Bronchial epithelial cell (primary cell): ENCODE measurements around the gene CMIP. TPM values are rescaled to one million over a fixed set of nuclear protein-coding genes. Genes with fewer than 3 reads are reported as not detected.

Experiments used
- DNase-seq: peaks from one replicate; pipeline ENCODE4 v3.0.0-alpha.2; 2010; ENCODE audit warnings: low read depth
- FAIRE-seq: peaks from 2 replicates; lab custom pipeline; 2011; peaks lifted over from hg19 to GRCh38; lab: Jason Lieb, UNC
- H3K27me3 ChIP-seq: 2 replicates; pipeline ENCODE4 v1.5.1; 2011; ENCODE audit warnings: low read length; ENCODE audit not compliant: control insufficient read depth, insufficient read depth
- H3K36me3 ChIP-seq: 2 replicates; pipeline ENCODE4 v1.5.1; 2011; ENCODE audit warnings: low read length; ENCODE audit not compliant: control insufficient read depth, insufficient read depth
- H3K4me3 ChIP-seq: 2 replicates; pipeline ENCODE4 v1.5.1; 2011; ENCODE audit warnings: mild to moderate bottlenecking, low read depth, low read length, control low read depth
- CTCF ChIP-seq: IDR thresholded peaks from 2 replicates; pipeline ENCODE4 v1.5.1; 2011; ENCODE audit warnings: mild to moderate bottlenecking, moderate library complexity, low read length, control low read depth, inconsistent platforms; ENCODE audit not compliant: insufficient read depth, severe bottlenecking
- total RNA-seq: library from RNA; depleted of rRNA; stranded (reverse); fragments of >200 nt; gene quantifications from 2 replicates; pipeline ENCODE4 v1.2.1, GENCODE V29; 2014

Gene CMIP
- total RNA-seq, 1 donor from 2014 or later, result 21.1 TPM

GRCh38 chr16:81712681-81713080 is 268.1 kb downstream of the CMIP start:
- Histone ChIP-seq H3K27me3 (no peaks in the 10 kb centered on the region), H3K36me3 (peaks cover 8% of the 10 kb centered on the region), H3K4me3 (no peak overlapping the region)
- DNase-seq (no peak), FAIRE-seq (no peak)
- no peak for TF ChIP-seq CTCF

GRCh38 chr16:81713295-81713772 is 268.7 kb downstream of the CMIP start:
- FAIRE-seq, result no peak
- Histone ChIP-seq H3K4me3 (no peak overlapping the region), H3K36me3 (peaks cover 4% of the 10 kb centered on the region)

GRCh38 chr16:81713796-81714195 is 269.2 kb downstream of the CMIP start:
- FAIRE-seq (no peak), DNase-seq (no peak)
- H3K27me3 ChIP-seq, result no peaks in the 10 kb centered on the region
- no peak overlapping the region for H3K4me3 ChIP-seq
- TF ChIP-seq CTCF, result no peak
- peaks cover 4% of the 10 kb centered on the region for H3K36me3 ChIP-seq

More at GRCh38 chr16:81713295-81713772, 268.7 kb downstream of the CMIP start:
- H3K27me3 ChIP-seq, result no peaks in the 10 kb centered on the region
- DNase-seq, result no peak
- TF ChIP-seq CTCF, result no peak

- H3K36me3 ChIP-seq, result peaks cover 1% of the 10 kb centered on the region
- H3K27me3 ChIP-seq, result no peaks in the 10 kb centered on the region
- no peak for FAIRE-seq
- TF ChIP-seq CTCF, result no peak
- DNase-seq, result no peak
- no peak overlapping the region for H3K4me3 ChIP-seq
Measured at GRCh38 chr16:81714583-81714982, 270.0 kb downstream of the CMIP start.

GRCh38 chr16:81715358-81716196 is 271.0 kb downstream of the CMIP start:
- no peaks in the 10 kb centered on the region for H3K27me3 ChIP-seq
- H3K36me3 ChIP-seq, result no peaks in the 10 kb centered on the region
- FAIRE-seq, result no peak
- no peak for DNase-seq
- no peak overlapping the region for H3K4me3 ChIP-seq
- no peak for TF ChIP-seq CTCF
